GM18907 (cell line): ENCODE results near the gene EXOC4.

Experiments used
- ATAC-seq: cut with Tn5 transposase; IDR thresholded peaks from one replicate; pipeline ENCODE4 v1.9.1; 2021; ENCODE audit warnings: mild to moderate bottlenecking, moderate library complexity; ENCODE audit not compliant: unreplicated experiment

The EXOC4 gene

DNA sequence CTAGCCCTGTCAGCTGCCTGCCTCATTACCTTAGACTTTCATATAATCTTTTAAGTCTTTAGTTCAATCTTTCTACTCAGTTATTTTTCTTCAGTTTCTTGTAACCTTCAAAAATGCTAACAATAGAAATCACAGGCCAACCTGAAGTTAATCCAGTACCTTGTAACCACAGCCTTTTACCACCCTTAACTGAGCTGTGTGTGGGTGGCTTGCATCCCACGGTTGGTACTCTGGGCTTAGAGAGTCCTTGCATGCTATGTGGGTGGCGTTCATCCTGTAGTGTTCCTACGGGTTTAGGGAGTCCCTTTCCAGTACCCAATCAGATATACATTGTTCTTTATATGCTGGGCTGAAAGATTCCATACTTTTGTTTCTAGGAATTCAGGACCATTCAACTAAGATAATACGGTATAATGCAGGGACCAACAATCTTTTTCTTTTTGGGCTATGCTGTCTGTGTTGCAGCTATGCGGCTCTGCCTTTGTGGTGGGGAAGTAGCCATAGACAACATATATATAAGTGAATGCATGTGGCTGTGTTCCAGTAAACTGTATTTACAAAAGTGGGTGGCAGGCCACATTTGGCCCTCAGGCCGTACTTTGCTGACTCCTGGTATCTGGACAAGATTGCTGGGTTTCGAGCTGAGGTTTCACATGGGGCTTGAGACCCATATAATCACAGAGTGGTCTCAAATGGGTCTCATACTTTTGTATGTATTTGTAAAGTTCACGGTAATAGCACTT, 593.5 kb downstream of the EXOC4 start:
- ATAC-seq: no peak

DNA sequence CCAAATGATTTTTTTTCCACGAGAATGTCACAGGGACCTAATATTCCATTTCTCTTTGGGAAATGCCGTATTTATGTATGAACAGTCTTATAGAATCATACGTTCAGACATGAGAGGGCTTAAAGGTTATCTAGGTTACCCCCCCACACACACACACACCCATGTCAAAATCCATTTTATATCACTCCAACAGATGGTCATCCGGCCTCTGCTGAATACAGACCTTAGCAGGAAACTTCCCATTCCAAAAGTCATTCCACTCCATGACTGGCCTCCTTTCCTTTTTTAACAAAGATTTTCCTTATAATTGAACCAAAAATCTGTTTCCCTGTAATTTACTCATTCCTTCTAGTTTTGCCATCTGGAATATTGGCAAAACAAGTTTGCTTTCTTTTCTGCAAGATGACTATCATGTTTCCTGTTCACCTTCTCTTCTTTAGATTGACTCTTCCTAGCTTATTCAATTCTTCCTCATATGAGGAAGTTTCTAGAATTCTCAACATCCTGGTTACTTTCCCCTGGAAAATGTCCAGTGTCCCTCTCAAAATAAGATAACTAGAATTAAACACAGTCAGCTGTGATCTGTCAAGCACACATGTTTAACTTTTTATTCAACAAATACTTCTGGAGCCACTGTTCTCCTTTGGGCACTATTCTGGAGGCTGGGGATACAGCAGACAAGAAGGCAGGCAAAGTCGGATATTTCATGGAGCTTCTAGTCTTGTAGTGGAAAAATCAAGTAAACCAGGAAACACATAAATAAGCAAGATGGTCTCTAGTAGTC, 597.8 kb downstream of the EXOC4 start:
- no peak for ATAC-seq

- no peak for ATAC-seq
Measured at GRCh38 chr7:133851411-133851810, 598.5 kb downstream of the EXOC4 start.

DNA sequence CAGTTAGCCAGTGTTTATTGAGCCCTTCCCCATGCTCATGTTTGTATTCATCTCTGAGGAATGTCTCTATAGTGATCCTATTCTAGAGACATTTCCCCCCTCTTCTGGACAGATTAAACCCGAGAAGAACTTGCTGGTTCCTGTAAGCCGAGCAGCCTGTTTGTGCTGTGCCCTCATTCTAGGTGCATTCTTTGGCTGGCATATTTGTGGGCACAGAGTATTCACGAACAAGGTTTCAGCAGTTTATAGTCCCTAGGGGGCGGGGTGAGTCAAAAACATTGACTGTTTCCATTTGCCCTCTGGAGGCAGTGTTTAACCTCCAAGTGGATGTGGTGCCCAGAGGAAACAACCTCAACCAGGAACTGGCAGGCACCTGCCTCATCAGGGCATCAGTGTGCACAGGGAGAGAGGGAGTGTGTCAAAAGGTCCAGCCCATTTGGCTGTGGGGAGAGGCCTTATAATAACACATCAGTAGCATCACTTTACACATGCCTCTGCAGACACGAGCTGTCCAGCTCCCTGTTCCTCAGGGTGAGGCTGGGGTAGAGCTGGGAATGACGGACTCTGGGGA, 600.9 kb downstream of the EXOC4 start:
- ATAC-seq: peak; percentile 79

- ATAC-seq: no peak
Measured at GRCh38 chr7:133854739-133855138, 601.9 kb downstream of the EXOC4 start.

GRCh38 chr7:133857376-133858119, 604.7 kb downstream of the EXOC4 start:
- no peak for ATAC-seq

DNA sequence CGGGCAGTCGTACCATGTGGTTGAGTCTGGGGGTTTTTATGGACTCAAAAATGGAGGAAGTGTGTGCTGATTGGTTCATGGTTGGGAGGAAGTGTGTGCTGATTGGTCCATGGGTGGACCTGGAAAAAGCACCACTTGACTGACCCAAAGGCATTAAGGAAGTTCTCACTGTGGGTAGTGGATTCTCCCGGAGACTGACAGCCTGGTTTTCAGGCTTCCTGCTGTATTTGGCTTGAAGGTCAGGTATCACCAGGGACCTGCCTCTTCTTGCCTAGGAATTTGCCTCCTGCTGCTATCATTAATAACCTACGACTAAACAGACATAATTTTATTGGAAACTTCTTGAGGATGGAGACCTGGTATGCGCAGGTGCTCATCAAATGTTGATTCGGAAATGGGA, 605.4 kb downstream of the EXOC4 start:
- ATAC-seq: no peak

- no peak for ATAC-seq
Measured at GRCh38 chr7:133859231-133859630, 606.4 kb downstream of the EXOC4 start.

GRCh38 chr7:133859871-133860450, 607.1 kb downstream of the EXOC4 start:
- ATAC-seq: no peak

GRCh38 chr7:133860628-133861335, 607.9 kb downstream of the EXOC4 start:
- ATAC-seq: no peak

DNA sequence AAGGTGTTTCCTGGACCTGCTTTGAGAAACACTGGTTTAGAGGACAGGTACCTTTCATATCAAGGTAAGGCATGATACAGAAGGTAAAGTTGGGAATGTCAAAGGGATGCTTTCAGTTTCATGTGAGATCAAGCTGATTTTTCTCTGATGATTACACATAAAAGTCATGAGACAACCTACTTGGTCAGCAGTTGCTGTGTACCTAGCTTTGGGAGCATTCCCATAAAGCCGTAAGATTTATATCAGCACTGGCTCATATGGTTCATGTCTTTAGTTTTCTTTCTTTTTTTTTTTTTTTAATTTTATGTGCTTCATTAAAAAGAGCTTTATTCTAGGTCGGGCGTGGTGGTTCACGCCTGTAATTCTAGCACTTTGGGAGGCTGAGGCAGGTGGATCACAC, 609.0 kb downstream of the EXOC4 start:
- no peak for ATAC-seq

DNA sequence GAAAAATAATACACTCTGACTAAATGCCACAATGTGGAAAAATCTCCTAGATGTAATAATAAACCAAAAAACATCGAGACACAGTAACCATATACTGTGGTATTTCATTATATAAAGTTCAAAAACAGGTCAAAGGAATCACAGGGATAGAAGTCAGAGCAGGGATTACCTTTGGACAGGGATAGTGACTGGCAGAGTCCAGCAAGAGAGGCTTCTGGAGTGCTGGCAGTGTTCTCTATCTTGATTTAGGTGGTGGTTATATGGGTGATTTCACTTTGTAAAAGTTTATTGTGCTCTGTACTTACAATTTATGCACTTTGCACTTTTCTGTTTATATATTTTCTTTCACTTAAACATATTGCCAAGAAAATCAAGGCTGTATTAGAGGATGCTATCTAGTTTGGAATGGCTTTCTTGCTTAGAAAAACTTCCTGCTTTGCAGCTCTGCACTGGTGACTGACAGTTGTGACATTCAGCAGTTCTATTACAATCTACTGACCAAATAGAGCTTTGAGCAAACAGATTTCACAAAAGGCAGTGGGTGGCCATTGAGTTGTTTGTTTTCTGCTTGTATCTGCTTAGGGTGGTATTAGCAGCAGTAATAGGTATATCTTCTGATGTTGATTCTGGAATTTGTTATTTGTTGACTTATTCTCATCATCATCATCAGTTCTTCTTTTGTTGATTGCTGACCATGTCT, 610.6 kb downstream of the EXOC4 start:
- ATAC-seq: no peak

DNA sequence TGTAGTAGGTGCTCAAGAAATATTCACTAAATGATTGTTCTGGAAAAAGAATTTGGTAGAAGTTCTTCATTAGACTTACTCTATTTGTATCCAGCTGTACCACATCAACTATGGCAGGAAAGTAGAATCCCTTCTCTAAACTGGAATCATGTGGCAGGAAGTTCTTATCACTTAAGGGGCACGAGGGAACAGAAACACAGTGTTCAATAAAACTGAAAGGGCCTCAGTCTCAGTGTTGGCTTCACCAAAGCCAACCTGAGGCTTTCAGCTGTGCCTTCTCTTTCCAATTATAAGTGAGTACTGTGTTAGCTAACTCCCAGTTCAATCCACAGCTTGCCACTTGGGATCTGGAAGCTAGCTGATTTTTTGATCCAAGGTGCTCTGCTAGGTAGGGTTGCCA, 616.7 kb downstream of the EXOC4 start:
- ATAC-seq: no peak

GRCh38 chr7:133871757-133872156, 618.9 kb downstream of the EXOC4 start:
- ATAC-seq: no peak

DNA sequence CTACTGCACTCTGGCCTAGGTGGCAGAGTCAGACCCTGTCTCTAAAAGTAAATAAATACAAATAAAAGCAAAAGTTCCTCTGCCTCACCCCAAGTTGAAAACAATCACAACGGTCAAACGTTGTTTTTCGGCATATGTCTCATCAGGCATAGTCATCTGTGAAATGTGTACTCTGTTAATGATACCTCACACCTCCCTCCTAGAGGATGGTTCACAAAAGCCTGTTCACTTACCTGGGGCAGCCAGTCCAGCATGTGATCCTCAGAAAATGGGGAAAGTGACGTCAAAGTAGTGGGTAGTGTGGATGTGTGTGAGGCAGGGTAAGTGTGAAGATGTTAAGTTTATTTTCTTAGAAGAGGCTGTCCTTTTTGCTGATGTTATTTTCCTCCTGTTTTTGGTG, 620.3 kb downstream of the EXOC4 start:
- no peak for ATAC-seq

GRCh38 chr7:133873631-133874030, 620.8 kb downstream of the EXOC4 start:
- ATAC-seq: no peak

GRCh38 chr7:133883591-133883990, 630.7 kb downstream of the EXOC4 start:
- ATAC-seq: no peak

DNA sequence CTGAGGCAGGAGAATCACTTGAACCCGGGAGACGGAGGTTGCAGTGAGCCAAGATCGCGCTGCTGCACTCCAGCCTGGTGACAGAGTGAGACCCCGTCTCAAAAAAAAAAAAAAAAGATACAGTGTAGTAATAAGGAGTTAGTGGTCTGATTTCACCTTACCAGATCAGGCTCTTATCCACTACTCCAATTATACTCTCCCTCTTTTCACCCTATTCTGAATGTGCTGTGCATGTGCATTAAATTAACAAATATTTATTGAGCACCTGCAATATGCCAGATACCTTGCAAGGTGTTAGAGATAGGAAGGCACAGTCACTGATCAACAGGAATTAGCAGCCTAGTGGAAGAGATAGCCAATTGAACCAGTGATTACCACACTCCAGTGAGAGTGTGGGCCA, 632.3 kb downstream of the EXOC4 start:
- no peak for ATAC-seq

DNA sequence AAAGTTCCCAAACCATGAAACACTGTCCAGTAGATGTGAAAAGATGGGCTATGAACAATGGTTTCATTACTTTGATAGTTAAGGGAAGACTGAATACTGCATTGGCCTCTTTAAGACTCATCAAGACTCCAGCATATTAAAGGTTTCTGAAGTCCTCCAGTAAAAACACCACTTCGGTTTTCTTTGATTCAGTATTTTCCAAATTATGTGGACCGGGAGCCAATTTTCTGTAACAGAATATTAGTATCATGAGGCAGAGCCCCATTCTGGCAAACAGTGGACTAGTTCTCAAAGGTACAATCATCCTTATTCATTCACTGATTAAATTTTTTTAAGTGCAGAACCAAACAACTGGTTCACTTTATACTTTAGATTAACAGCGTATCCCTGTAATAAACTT, 633.2 kb downstream of the EXOC4 start:
- ATAC-seq: no peak

GRCh38 chr7:133886797-133887196, 633.9 kb downstream of the EXOC4 start:
- no peak for ATAC-seq
